Neural cell (in vitro differentiated cells): ENCODE results near the gene TNK2. TPM values are rescaled to one million over a fixed set of nuclear protein-coding genes. Genes with fewer than 3 reads are reported as not detected.

ENCODE experiments used
- H2AFZ ChIP-seq: fragments of 200-600, 300-800 bp; sonication (generic), shearing (Covaris generic); 2 replicates; pipeline ENCODE4 v1.6.0; 2014; ENCODE audit warnings: low read depth, mild to moderate bottlenecking, antibody characterized with exemption, low read length, moderate library complexity
- H3F3A ChIP-seq: fragments of 200-600 bp; shearing (Covaris generic); 2 replicates; pipeline ENCODE4 v1.6.1; 2016; ENCODE audit warnings: mild to moderate bottlenecking, moderate library complexity, mixed read lengths, antibody characterized with exemption, low read length; ENCODE audit not compliant: insufficient read depth, poor library complexity, severe bottlenecking
- H3K27ac ChIP-seq: fragments of 200-600, 300-800 bp; sonication (generic), shearing (Covaris generic); 2 replicates; pipeline ENCODE4 v1.5.1; 2014; ENCODE audit warnings: mild to moderate bottlenecking, low read length, moderate library complexity
- H3K27me3 ChIP-seq: fragments of 300-800, 200-600 bp; sonication (generic), shearing (Covaris generic); 2 replicates; pipeline ENCODE4 v1.6.0; 2014; ENCODE audit warnings: mild to moderate bottlenecking, low read depth, low read length, moderate library complexity; ENCODE audit not compliant: insufficient read depth
- H3K36me3 ChIP-seq: fragments of 300-800, 200-600 bp; sonication (generic), shearing (Covaris generic); 2 replicates; pipeline ENCODE4 v1.5.1; 2014; ENCODE audit warnings: mild to moderate bottlenecking, antibody characterized with exemption, low read length, moderate library complexity; ENCODE audit not compliant: insufficient read depth
- H3K4me2 ChIP-seq: fragments of 300-800, 200-600 bp; sonication (generic), shearing (Covaris generic); 2 replicates; pipeline ENCODE4 v1.6.0; 2014; ENCODE audit warnings: mild to moderate bottlenecking, low read length
- H3K4me3 ChIP-seq: fragments of 300-800, 200-600 bp; sonication (generic), shearing (Covaris generic); 2 replicates; pipeline ENCODE4 v1.5.1; 2014; ENCODE audit warnings: mild to moderate bottlenecking, low read length, moderate library complexity
- H3K79me2 ChIP-seq: fragments of 200-600 bp; shearing (Covaris generic); replicated peaks from 2 replicates; pipeline ENCODE4 v1.6.0; 2014; ENCODE audit warnings: mild to moderate bottlenecking, low read length, moderate library complexity; ENCODE audit not compliant: insufficient read depth
- H3K9ac ChIP-seq: fragments of 300-800, 200-600 bp; sonication (generic), shearing (Covaris generic); 2 replicates; pipeline ENCODE4 v1.6.1; 2016; ENCODE audit warnings: mild to moderate bottlenecking, low read length, mixed read lengths
- H3K9me2 ChIP-seq: fragments of 200-600 bp; shearing (Covaris generic); 2 replicates; pipeline ENCODE4 v1.6.1; 2016; ENCODE audit warnings: mild to moderate bottlenecking, low read length, mixed read lengths; ENCODE audit not compliant: insufficient read depth
- H3K9me3 ChIP-seq: fragments of 200-600, 300-800 bp; sonication (generic), shearing (Covaris generic); 2 replicates; pipeline ENCODE4 v1.6.1; 2016; ENCODE audit warnings: mild to moderate bottlenecking, mixed run types, low read length, moderate library complexity, mixed read lengths
- H4K20me1 ChIP-seq: fragments of 200-600 bp; shearing (Covaris generic); 2 replicates; pipeline ENCODE4 v1.6.1; 2016; ENCODE audit warnings: mild to moderate bottlenecking, mixed run types; ENCODE audit not compliant: insufficient read depth
- CTCF ChIP-seq: fragments of 450-650 bp; IDR thresholded peaks from 2 replicates; pipeline ENCODE4 v1.5.1; 2014; ENCODE audit warnings: antibody characterized with exemption, mild to moderate bottlenecking, moderate library complexity; ENCODE audit not compliant: poor library complexity, severe bottlenecking
- EP300 ChIP-seq: fragments of 450-650 bp; conservative IDR thresholded peaks from 2 replicates; pipeline ENCODE4 v1.6.1; 2014; ENCODE audit warnings: antibody characterized with exemption, mild to moderate bottlenecking, moderate library complexity; ENCODE audit not compliant: poor library complexity, severe bottlenecking
- EZH2 ChIP-seq: fragments of 200-600, 300-800 bp; shearing (Covaris generic), sonication (generic); IDR thresholded peaks from 2 replicates; pipeline ENCODE4 v1.6.1; 2014; ENCODE audit warnings: antibody characterized with exemption, low read length, borderline replicate concordance, mild to moderate bottlenecking; ENCODE audit not compliant: insufficient read depth, poor library complexity, severe bottlenecking
- MXI1 ChIP-seq: fragments of 450-650 bp; conservative IDR thresholded peaks from 2 replicates; pipeline ENCODE4 v1.6.1; 2014; ENCODE audit warnings: antibody characterized with exemption, mild to moderate bottlenecking; ENCODE audit not compliant: poor library complexity, severe bottlenecking
- POLR2AphosphoS5 ChIP-seq: IDR thresholded peaks from 2 replicates; pipeline ENCODE4 v1.6.1; 2012
- RAD21 ChIP-seq: fragments of 450-650 bp; conservative IDR thresholded peaks from 2 replicates; pipeline ENCODE4 v1.6.1; 2014; ENCODE audit warnings: antibody characterized with exemption, mild to moderate bottlenecking, moderate library complexity
- REST ChIP-seq: IDR thresholded peaks from 2 replicates; pipeline ENCODE4 v1.6.1; 2012; ENCODE audit warnings: borderline replicate concordance
- SMC3 ChIP-seq: fragments of 450-650 bp; conservative IDR thresholded peaks from 2 replicates; pipeline ENCODE4 v1.6.1; 2014; ENCODE audit warnings: antibody characterized with exemption, mild to moderate bottlenecking, moderate library complexity; ENCODE audit not compliant: poor library complexity
- TAF1 ChIP-seq: IDR thresholded peaks from 2 replicates; pipeline ENCODE4 v1.6.1; 2012; ENCODE audit warnings: low read depth
- polyA plus RNA-seq: library from polyadenylated mRNA; depleted of rRNA; stranded (reverse); fragments of >200 nt; gene quantifications from 2 replicates; pipeline ENCODE4 v1.2.3, GENCODE V29; 2014

Gene TNK2
- polyA plus RNA-seq, 1 donor from 2014 or later, result 16.3 TPM

GRCh38 chr3:195895861-195896360 lies 12.4 kb downstream of the TNK2 start:
- no peak overlapping the region for H3K4me2 ChIP-seq
- no peaks in the 10 kb centered on the region for H3K79me2 ChIP-seq
- peak overlapping the region; percentile 91 for H3K4me3 ChIP-seq
- TF ChIP-seq POLR2AphosphoS5, result no peak
- TF ChIP-seq EZH2, result no peak
- TF ChIP-seq RAD21, result no peak
- no peak for TF ChIP-seq TAF1
- no peak for TF ChIP-seq CTCF
- no peak for TF ChIP-seq REST
- TF ChIP-seq EP300, result no peak
- TF ChIP-seq MXI1, result no peak
- TF ChIP-seq SMC3, result no peak
- H3K9me2 ChIP-seq, result no peaks in the 10 kb centered on the region
- no peaks in the 10 kb centered on the region for H3K27me3 ChIP-seq
- no peak overlapping the region for H2AFZ ChIP-seq
- H4K20me1 ChIP-seq, result no peaks in the 10 kb centered on the region
- H3K9ac ChIP-seq, result peak overlapping the region; percentile 72
- H3K9me3 ChIP-seq, result no peaks in the 10 kb centered on the region
- H3K36me3 ChIP-seq, result no peaks in the 10 kb centered on the region
- peaks cover 8% of the 10 kb centered on the region for H3F3A ChIP-seq
- H3K27ac ChIP-seq, result no peak overlapping the region

GRCh38 chr3:195895078-195895860 lies 13.1 kb downstream of the TNK2 start:
- H3K4me2 ChIP-seq, result peak overlapping the region; percentile 91
- H2AFZ ChIP-seq, result peak overlapping the region; percentile 21
- H3K36me3 ChIP-seq, result no peaks in the 10 kb centered on the region
- H3K27me3 ChIP-seq, result no peaks in the 10 kb centered on the region
- H3K79me2 ChIP-seq, result no peaks in the 10 kb centered on the region
- peak overlapping the region; percentile 72 for H3K9ac ChIP-seq
- H3K4me3 ChIP-seq, result peak overlapping the region; percentile 91
- H3K9me3 ChIP-seq, result no peaks in the 10 kb centered on the region
- no peaks in the 10 kb centered on the region for H4K20me1 ChIP-seq
- H3K27ac ChIP-seq, result peak overlapping the region; percentile 8
- H3K9me2 ChIP-seq, result no peaks in the 10 kb centered on the region
- peaks cover 8% of the 10 kb centered on the region for H3F3A ChIP-seq
- no peak for TF ChIP-seq TAF1
- TF ChIP-seq EZH2, result no peak
- no peak for TF ChIP-seq SMC3
- TF ChIP-seq MXI1, result no peak
- no peak for TF ChIP-seq EP300
- TF ChIP-seq CTCF, result no peak
- TF ChIP-seq POLR2AphosphoS5, result no peak
- no peak for TF ChIP-seq REST
- TF ChIP-seq RAD21, result no peak
